Measurements from ENCODE around the gene C1QTNF6. TPM values are rescaled to one million over a fixed set of nuclear protein-coding genes. Genes with fewer than 3 reads are reported as not detected.

The C1QTNF6 gene
- total and polyA plus RNA-seq, 12 donors = 2.2 to 45.7 (median 7.1) TPM

- H3K4me3 ChIP-seq = peak overlapping the region in 1 of 4 donors; percentile 11
- H3K27ac ChIP-seq = peak overlapping the region; percentile 80 to 97 (median 95)
- H3K27me3 ChIP-seq = no peaks in the 10 kb centered on the region
- H3K9me3 ChIP-seq (replicated peaks in 1 of 3) = no peaks in the 10 kb centered on the region
- WGBS, 4 donors = 20 to 28% (median 21%) methylated on average over 10 to 14 of the region's 14 CpGs
- peaks cover 37 to 47% of the 10 kb centered on the region in 2 donors for H3K4me1 ChIP-seq (replicated peaks in 1 of 2)
- intact Hi-C loops (cut with DNase I) = no loop called here
- peak; percentile 90 to 96 (median 93) for DNase-seq
- TF ChIP-seq POLR2A (IDR thresholded peaks at IDR 0.05) (peak in 1 of 2 donors; percentile 46), CTCF (IDR thresholded peaks at IDR 0.05) (peak in 5 of 6 experiments; percentile 41 to 58 (median 48))
- no peaks in the 10 kb centered on the region for H3K36me3 ChIP-seq (replicated peaks in 1 of 2)
Measured at GRCh38 chr22:37196539-37197450, 8.7 kb upstream of the C1QTNF6 start.

DNA sequence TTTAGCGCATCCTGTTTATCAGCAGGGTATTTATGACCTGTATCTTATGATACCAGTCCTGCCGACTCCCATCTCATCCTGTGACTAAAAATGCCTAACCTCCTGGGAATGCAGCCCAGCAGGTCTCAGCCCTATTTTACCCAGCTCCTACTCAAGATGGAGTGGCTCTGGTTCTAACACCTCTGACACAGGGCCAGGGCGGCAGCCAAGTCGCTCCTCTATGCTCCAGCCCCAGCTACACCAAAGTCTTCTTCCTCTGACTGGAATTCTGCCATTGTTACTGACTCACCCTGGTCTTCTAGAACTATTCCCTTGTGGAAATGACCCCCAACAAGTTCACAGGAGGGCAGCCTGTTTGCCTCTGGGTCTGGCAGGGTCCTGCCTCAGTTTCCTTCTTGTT lies 7.9 kb upstream of the C1QTNF6 start:
- no peak for TF ChIP-seq POLR2A (IDR thresholded peaks at IDR 0.05)
- TF ChIP-seq CTCF (IDR thresholded peaks at IDR 0.05) = no peak
- H3K4me1 ChIP-seq (replicated peaks in 1 of 2) = peaks cover 37 to 47% of the 10 kb centered on the region in 2 donors
- peak overlapping the region; percentile 80 to 97 (median 95) for H3K27ac ChIP-seq
- H3K36me3 ChIP-seq (replicated peaks in 1 of 2) = no peaks in the 10 kb centered on the region
- WGBS, 4 donors = 34 to 57% (median 48%) methylated on average over 4 of the region's 4 CpGs
- intact Hi-C loops (cut with DNase I) = no loop called here
- no peak overlapping the region for H3K4me3 ChIP-seq
- H3K27me3 ChIP-seq = no peaks in the 10 kb centered on the region
- DNase-seq = peak in 6 of 7 donors; percentile 56 to 72 (median 64)
- no peaks in the 10 kb centered on the region for H3K9me3 ChIP-seq (replicated peaks in 1 of 3)

DNA sequence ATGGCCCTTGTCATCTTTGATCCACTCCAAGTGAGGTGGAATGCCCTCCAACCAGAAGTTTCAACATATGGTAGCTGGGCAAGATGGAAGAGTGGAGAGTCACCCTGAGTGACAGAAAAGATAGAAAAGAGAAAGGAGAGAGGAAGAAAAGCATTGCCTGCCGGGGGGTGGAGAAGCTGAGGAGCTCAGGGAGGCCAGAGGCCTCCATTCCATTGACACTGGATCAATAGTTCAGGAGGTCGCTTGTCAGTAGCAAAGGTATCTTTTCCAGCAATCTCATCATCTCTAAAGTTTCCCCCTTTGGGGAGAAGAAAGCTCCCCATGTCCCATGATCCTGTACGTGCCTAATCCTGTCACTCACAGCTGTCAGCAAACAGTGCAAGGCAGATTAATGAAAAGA lies 6.7 kb upstream of the C1QTNF6 start:
- Histone ChIP-seq H3K9me3 (replicated peaks in 1 of 3) (no peaks in the 10 kb centered on the region), H3K4me1 (replicated peaks in 1 of 2) (peaks cover 37 to 52% of the 10 kb centered on the region in 2 donors), H3K36me3 (replicated peaks in 1 of 2) (no peaks in the 10 kb centered on the region), H3K27ac (peak overlapping the region in 4 of 5 donors; percentile 22 to 97 (median 96)), H3K27me3 (no peaks in the 10 kb centered on the region), H3K4me3 (no peak overlapping the region)
- peak in 2 of 7 donors; percentile 4 to 10 for DNase-seq
- WGBS, 4 donors = 94 to 98% (median 95%) methylated on average over 3 of the region's 3 CpGs
- TF ChIP-seq CTCF (IDR thresholded peaks at IDR 0.05) = no peak
- TF ChIP-seq POLR2A (IDR thresholded peaks at IDR 0.05) = no peak
- intact Hi-C loops (cut with DNase I) = no loop called here

- intact Hi-C loops (cut with DNase I) = no loop called here
Measured at GRCh38 chr22:37193629-37194191, 5.7 kb upstream of the C1QTNF6 start.

More at GRCh38 chr22:37193629-37194191, 5.7 kb upstream of the C1QTNF6 start:
- H3K27ac ChIP-seq = peak overlapping the region in 4 of 5 donors; percentile 14 to 97 (median 96)
- no peaks in the 10 kb centered on the region for H3K27me3 ChIP-seq
- H3K36me3 ChIP-seq (replicated peaks in 1 of 2) = no peaks in the 10 kb centered on the region
- TF ChIP-seq POLR2A (IDR thresholded peaks at IDR 0.05) (no peak), CTCF (IDR thresholded peaks at IDR 0.05) (no peak)
- WGBS, 4 donors = 20 to 37% (median 31%) methylated on average over 10 of the region's 10 CpGs
- no peaks in the 10 kb centered on the region for H3K9me3 ChIP-seq (replicated peaks in 1 of 3)
- no peak overlapping the region for H3K4me3 ChIP-seq
- peak in 6 of 7 donors; percentile 38 to 77 (median 59) for DNase-seq
- peaks cover 44 to 60% of the 10 kb centered on the region in 2 donors for H3K4me1 ChIP-seq (replicated peaks in 1 of 2)

All from adrenal gland (tissue), 12 donors.